H9 (cell line): ENCODE measurements around the gene TIAM2. TPM values are rescaled to one million over a fixed set of nuclear protein-coding genes. Genes with fewer than 3 reads are reported as not detected.

Experiments
- DNase-seq: peaks from one replicate; pipeline ENCODE4 v3.0.0-alpha.2; 2017
- H2AFZ ChIP-seq: one replicate; pipeline ENCODE4 v1.6.1; 2013; ENCODE audit warnings: mild to moderate bottlenecking, low read length, control low read depth, moderate library complexity
- H2AK5ac ChIP-seq: 2 replicates; pipeline ENCODE4 v1.6.1; 2013; ENCODE audit warnings: low read length, control low read depth, mixed read lengths; ENCODE audit not compliant: insufficient read length
- H2BK120ac ChIP-seq: one replicate; pipeline ENCODE4 v1.6.1; 2013; ENCODE audit warnings: low read depth, mild to moderate bottlenecking, low read length, control low read depth, inconsistent platforms; ENCODE audit not compliant: poor library complexity, severe bottlenecking
- H2BK12ac ChIP-seq: 2 replicates; pipeline ENCODE4 v1.6.1; 2013; ENCODE audit warnings: low read length, control low read depth, mixed read lengths, low read depth; ENCODE audit not compliant: insufficient read length
- H2BK15ac ChIP-seq: 2 replicates; pipeline ENCODE4 v1.6.1; 2013; ENCODE audit warnings: low read depth, low read length, control low read depth
- H2BK20ac ChIP-seq: one replicate; pipeline ENCODE4 v1.6.1; 2013; ENCODE audit warnings: low read depth, mild to moderate bottlenecking, low read length, control low read depth, inconsistent platforms; ENCODE audit not compliant: poor library complexity, severe bottlenecking
- H2BK5ac ChIP-seq: 2 replicates; pipeline ENCODE4 v1.6.1; 2013; ENCODE audit warnings: low read length, control low read depth, mixed read lengths; ENCODE audit not compliant: insufficient read length
- H3K14ac ChIP-seq: 2 replicates; pipeline ENCODE4 v1.6.1; 2013; ENCODE audit warnings: low read length, control low read depth; ENCODE audit not compliant: insufficient read depth
- H3K18ac ChIP-seq: 2 replicates; pipeline ENCODE4 v1.6.1; 2013; ENCODE audit warnings: low read depth, mild to moderate bottlenecking, mixed read lengths, low read length, control low read depth; ENCODE audit not compliant: insufficient read length
- H3K23ac ChIP-seq: 2 replicates; pipeline ENCODE4 v1.6.1; 2013; ENCODE audit warnings: low read length, control low read depth, mixed read lengths, low read depth; ENCODE audit not compliant: insufficient read length
- H3K23me2 ChIP-seq: 2 replicates; pipeline ENCODE4 v1.6.1; 2013; ENCODE audit warnings: low read depth, mild to moderate bottlenecking, mixed read lengths, low read length, control low read depth; ENCODE audit not compliant: insufficient read length, poor library complexity, severe bottlenecking
- H3K27ac ChIP-seq: 2 replicates; pipeline ENCODE4 v1.5.1; 2013; ENCODE audit warnings: low read length, control low read depth, mixed read lengths, low read depth; ENCODE audit not compliant: insufficient read length
- H3K27me3 ChIP-seq: 2 replicates; pipeline ENCODE4 v1.6.1; 2013; ENCODE audit warnings: low read length, control low read depth, inconsistent platforms; ENCODE audit not compliant: insufficient read depth
- H3K4ac ChIP-seq: 2 replicates; pipeline ENCODE4 v1.6.1; 2013; ENCODE audit warnings: low read depth, mild to moderate bottlenecking, control low read depth, inconsistent platforms, low read length, moderate library complexity
- H3K4me1 ChIP-seq: 2 replicates; pipeline ENCODE4 v1.6.1; 2013; ENCODE audit warnings: low read length, control low read depth, inconsistent platforms; ENCODE audit not compliant: insufficient read depth
- H3K4me2 ChIP-seq: 2 replicates; pipeline ENCODE4 v1.6.1; 2013; ENCODE audit warnings: low read length, control low read depth, mixed read lengths; ENCODE audit not compliant: insufficient read length, insufficient read depth
- H3K56ac ChIP-seq: 2 replicates; pipeline ENCODE4 v1.6.1; 2013; ENCODE audit warnings: low read depth, mild to moderate bottlenecking, mixed read lengths, low read length, control low read depth; ENCODE audit not compliant: insufficient read length
- H3K79me1 ChIP-seq: 2 replicates; pipeline ENCODE4 v1.6.1; 2013; ENCODE audit warnings: low read depth, mild to moderate bottlenecking, moderate library complexity, low read length, control low read depth, inconsistent platforms; ENCODE audit not compliant: insufficient read depth, poor library complexity, severe bottlenecking
- H3K79me2 ChIP-seq: 2 replicates; pipeline ENCODE4 v1.6.1; 2013; ENCODE audit warnings: low read length, control low read depth, inconsistent platforms; ENCODE audit not compliant: insufficient read depth
- H3K9ac ChIP-seq: 2 replicates; pipeline ENCODE4 v1.6.1; 2013; ENCODE audit warnings: low read length, control low read depth, mixed read lengths; ENCODE audit not compliant: insufficient read length; ENCODE audit errors: extremely low read depth
- H3K9me3 ChIP-seq: one replicate; pipeline ENCODE4 v1.6.1; 2013; ENCODE audit warnings: low read depth, low read length, inconsistent platforms; ENCODE audit not compliant: control insufficient read depth
- H3T11ph ChIP-seq: one replicate; pipeline ENCODE4 v1.6.1; 2013; ENCODE audit warnings: mild to moderate bottlenecking, low read length, control low read depth, inconsistent platforms
- H4K20me1 ChIP-seq: one replicate; pipeline ENCODE4 v1.6.1; 2013; ENCODE audit not compliant: control insufficient read depth, insufficient read length, insufficient read depth
- H4K5ac ChIP-seq: 2 replicates; pipeline ENCODE4 v1.6.1; 2013; ENCODE audit warnings: low read depth, mild to moderate bottlenecking, mixed read lengths, low read length, control low read depth; ENCODE audit not compliant: insufficient read length
- H4K8ac ChIP-seq: replicated peaks from 2 replicates; pipeline ENCODE4 v1.6.1; 2013; ENCODE audit warnings: low read length, control low read depth, mixed read lengths, low read depth; ENCODE audit not compliant: insufficient read length
- H4K91ac ChIP-seq: 2 replicates; pipeline ENCODE4 v1.6.1; 2013; ENCODE audit warnings: low read depth, mild to moderate bottlenecking, moderate library complexity, mixed read lengths, low read length, control low read depth; ENCODE audit not compliant: insufficient read length
- H3K27ac Mint-ChIP-seq, 3 experiments: 2 replicates in 2 of 3; 3 replicates in 1 of 3; pipeline ENCODE4 v1.8.0; 2020 to 2021; ENCODE audit warnings: mixed read lengths in 3 of 3, mild to moderate bottlenecking in 1 of 3, moderate library complexity in 1 of 3
- H3K27me3 Mint-ChIP-seq: 2 replicates; pipeline ENCODE4 v1.8.0; 2021; ENCODE audit warnings: low read depth, mild to moderate bottlenecking, moderate library complexity, mixed read lengths
- H3K36me3 Mint-ChIP-seq, 3 experiments: 2 replicates in 2 of 3; 3 replicates in 1 of 3; pipeline ENCODE4 v1.8.0; 2020 to 2021; ENCODE audit warnings: low read depth in 3 of 3, mixed read lengths in 3 of 3; ENCODE audit not compliant: insufficient read depth in 1 of 3
- H3K4me1 Mint-ChIP-seq, 2 experiments: 2 replicates each; pipeline ENCODE4 v1.8.0; 2020; ENCODE audit warnings: mixed read lengths in 2 of 2
- H3K4me3 Mint-ChIP-seq, 2 experiments: 2 replicates in 1 of 2; 3 replicates in 1 of 2; pipeline ENCODE4 v1.8.0; 2020 to 2021; ENCODE audit warnings: mild to moderate bottlenecking in 2 of 2, mixed read lengths in 2 of 2, moderate library complexity in 1 of 2
- H3K9me3 Mint-ChIP-seq, 2 experiments: 2 replicates in 1 of 2; 3 replicates in 1 of 2; pipeline ENCODE4 v1.8.0; 2020; ENCODE audit warnings: mild to moderate bottlenecking in 2 of 2, mixed read lengths in 2 of 2, moderate library complexity in 1 of 2
- CTCF ChIP-seq: fragments of 200-600 bp; sonication (generic); conservative IDR thresholded peaks from 3 replicates; pipeline ENCODE4 v1.8.0; 2021; ENCODE audit warnings: antibody characterized with exemption, mild to moderate bottlenecking
- WGBS: extraction: QIAGEN DNeasy Blood & Tissue Kit; methylation state at CpG from one replicate; pipeline ENCODE4 v1.1.7; 2013; ENCODE audit warnings: missing lambda C conversion rate, low lambda C conversion rate, mixed read lengths; ENCODE audit not compliant: insufficient read length; ENCODE audit errors: extremely low coverage; 5-methylcytosine and 5-hydroxymethylcytosine counted together
- total RNA-seq: library from RNA; stranded (reverse); gene quantifications from 2 replicates; pipeline ENCODE4 v1.2.1, GENCODE V29; 2021

Gene TIAM2
- total RNA-seq, 1 experiment from 2014 or later: 6.3 TPM

GRCh38 chr6:155165029-155165710 is 170.1 kb downstream of the TIAM2 start:
- H3K79me2 ChIP-seq: no peaks in the 10 kb centered on the region
- no peak overlapping the region for H2BK12ac ChIP-seq
- no peaks in the 10 kb centered on the region for H3K23me2 ChIP-seq
- H4K8ac ChIP-seq: no peak overlapping the region
- H2BK15ac ChIP-seq: no peak overlapping the region
- no peak overlapping the region for H3K56ac ChIP-seq
- H3K27ac Mint-ChIP-seq: no peak overlapping the region
- no peak overlapping the region for H2AFZ ChIP-seq
- no peaks in the 10 kb centered on the region for H3K27me3 ChIP-seq
- H3K23ac ChIP-seq: no peak overlapping the region
- no CpG with 5 or more reads among the region's 12 CpGs for WGBS
- H3K27me3 Mint-ChIP-seq: no peaks in the 10 kb centered on the region
- H2AK5ac ChIP-seq: no peak overlapping the region
- H2BK20ac ChIP-seq: no peak overlapping the region
- no peak overlapping the region for H3T11ph ChIP-seq
- H3K27ac ChIP-seq: no peak overlapping the region
- H3K79me1 ChIP-seq: no peaks in the 10 kb centered on the region
- H2BK5ac ChIP-seq: no peak overlapping the region
- no peaks in the 10 kb centered on the region for H3K4me1 ChIP-seq
- no peaks in the 10 kb centered on the region for H3K9me3 ChIP-seq
- no peak overlapping the region for H4K91ac ChIP-seq
- no peak overlapping the region for H2BK120ac ChIP-seq
- no peak for DNase-seq
- no peaks in the 10 kb centered on the region for H4K20me1 ChIP-seq
- H3K4me2 ChIP-seq: no peak overlapping the region
- H3K4me3 Mint-ChIP-seq: no peak overlapping the region
- no peak overlapping the region for H3K18ac ChIP-seq
- no peak overlapping the region for H4K5ac ChIP-seq
- H3K4me1 Mint-ChIP-seq: peaks cover 0 to 4% of the 10 kb centered on the region in 2 experiments; a peak in 2 of 4 replicates
- no peak overlapping the region for H3K14ac ChIP-seq
- TF ChIP-seq CTCF: no peak
- no peak overlapping the region for H3K9ac ChIP-seq
- H3K9me3 Mint-ChIP-seq: no peaks in the 10 kb centered on the region
- no peak overlapping the region for H3K4ac ChIP-seq
- H3K36me3 Mint-ChIP-seq: peaks cover 0 to 22% (median 11%) of the 10 kb centered on the region in 3 experiments; a peak in 5 of 7 replicates
